WTC11 (cell line): ENCODE measurements around the gene ROBO1. TPM values are rescaled to one million over a fixed set of nuclear protein-coding genes. Genes with fewer than 3 reads are reported as not detected.
A peak's percentile ranks its signal among the peaks of the same experiment; 100 is the strongest.

ENCODE experiments used
- ATAC-seq: fragments of 200-7000 bp; cut with Tn5 transposase; 2 replicates; pipeline ENCODE4 v1.10.0; 2021; ENCODE audit warnings: mild to moderate bottlenecking, moderate library complexity
- CTCF ChIA-PET: fragments of 300-600 bp; sonication (Branson Sonifier 250); formaldehyde crosslinking; loops from one replicate; lab custom pipeline; 2021; ENCODE audit warnings: antibody characterized with exemption; lab: Charles Lee
- POLR2A ChIA-PET: fragments of 350-600 bp; sonication (Branson Sonifier 250); formaldehyde crosslinking; loops from one replicate; lab custom pipeline; 2021; ENCODE audit warnings: antibody characterized with exemption; lab: Charles Lee
- DNase-seq: peaks from one replicate; pipeline ENCODE4 v3.0.0; 2021; ENCODE audit warnings: low spot score
- H3K27ac Mint-ChIP-seq: 2 replicates; pipeline ENCODE4 v1.8.0; 2021; ENCODE audit warnings: mixed read lengths
- H3K27me3 Mint-ChIP-seq: 2 replicates; pipeline ENCODE4 v1.8.0; 2021; ENCODE audit warnings: low read depth, mild to moderate bottlenecking, moderate library complexity, mixed read lengths
- H3K36me3 Mint-ChIP-seq: 2 replicates; pipeline ENCODE4 v1.8.0; 2021; ENCODE audit warnings: mixed read lengths
- H3K4me1 Mint-ChIP-seq: 2 replicates; pipeline ENCODE4 v1.8.0; 2022; ENCODE audit warnings: mixed read lengths
- H3K4me3 Mint-ChIP-seq: 2 replicates; pipeline ENCODE4 v1.8.0; 2021; ENCODE audit warnings: mild to moderate bottlenecking, moderate library complexity, mixed read lengths
- H3K9me3 Mint-ChIP-seq: 2 replicates; pipeline ENCODE4 v1.8.0; 2021; ENCODE audit warnings: mixed read lengths
- ATF1 ChIP-seq: sonication (generic); formaldehyde crosslinking; IDR thresholded peaks from 2 replicates; pipeline ENCODE4 v1.8.1; 2023; ENCODE audit warnings: mild to moderate bottlenecking, moderate library complexity, missing genetic modification reagents
- EMX1 ChIP-seq: fragments of 250-450 bp; sonication (Bioruptor Pico); IDR thresholded peaks from 2 replicates; pipeline ENCODE4 v1.8.0; 2021; ENCODE audit warnings: mild to moderate bottlenecking
- ESRRA ChIP-seq: sonication (generic); formaldehyde crosslinking; IDR thresholded peaks from 2 replicates; pipeline ENCODE4 v1.8.1; 2022; ENCODE audit warnings: mild to moderate bottlenecking, missing genetic modification reagents, borderline replicate concordance
- GTF2I ChIP-seq: fragments of 250-450 bp; sonication (Bioruptor Pico); conservative IDR thresholded peaks from 2 replicates; pipeline ENCODE4 v1.4.0; 2021; ENCODE audit warnings: mild to moderate bottlenecking
- KAT7 ChIP-seq: sonication (generic); formaldehyde crosslinking; IDR thresholded peaks from 2 replicates; pipeline ENCODE4 v1.8.1; 2023; ENCODE audit warnings: missing genetic modification reagents, mild to moderate bottlenecking, borderline replicate concordance
- NR2C2 ChIP-seq: sonication (generic); formaldehyde crosslinking; IDR thresholded peaks from 2 replicates; pipeline ENCODE4 v1.8.0; 2022; ENCODE audit warnings: mild to moderate bottlenecking, missing genetic modification reagents
- PRRX2 ChIP-seq: fragments of 250-450 bp; sonication (Bioruptor Pico); IDR thresholded peaks from 2 replicates; pipeline ENCODE4 v1.8.0; 2021; ENCODE audit warnings: mild to moderate bottlenecking
- TP53 ChIP-seq: sonication (generic); formaldehyde crosslinking; IDR thresholded peaks from 2 replicates; pipeline ENCODE4 v1.8.1; 2023; ENCODE audit warnings: mild to moderate bottlenecking, missing genetic modification reagents
- ZNF317 ChIP-seq: sonication (generic); formaldehyde crosslinking; IDR thresholded peaks from 2 replicates; pipeline ENCODE4 v1.8.1; 2023; ENCODE audit warnings: low read depth, mild to moderate bottlenecking, moderate library complexity, missing genetic modification reagents, borderline replicate concordance
- ZNF396 ChIP-seq: fragments of 250-450 bp; sonication (Bioruptor Pico); IDR thresholded peaks from 2 replicates; pipeline ENCODE4 v1.8.0; 2021; ENCODE audit warnings: mild to moderate bottlenecking, moderate library complexity, borderline replicate concordance
- total RNA-seq: library from RNA; stranded (reverse); gene quantifications from 3 replicates; pipeline ENCODE4 v1.2.3, GENCODE V29; 2021
- TF ChIP-seq, protein P1 (sequence below): fragments of 200-600 bp; IDR thresholded peaks from 2 replicates; pipeline ENCODE4 v1.8.0; 2022; ENCODE audit warnings: antibody characterized with exemption
- TF ChIP-seq, protein P2 (sequence below): sonication (generic); formaldehyde crosslinking; IDR thresholded peaks from 2 replicates; pipeline ENCODE4 v1.8.0; 2023; ENCODE audit warnings: missing genetic modification reagents, mild to moderate bottlenecking, borderline replicate concordance
- TF ChIP-seq, protein P3 (sequence below): fragments of 250-450 bp; sonication (Bioruptor Pico); IDR thresholded peaks from 2 replicates; pipeline ENCODE4 v1.9.0; 2021; ENCODE audit warnings: mild to moderate bottlenecking
- TF ChIP-seq, protein P4 (sequence below): sonication (generic); formaldehyde crosslinking; IDR thresholded peaks from 2 replicates; pipeline ENCODE4 v1.8.0; 2022; ENCODE audit warnings: missing genetic modification reagents

Gene ROBO1
- total RNA-seq, 1 experiment from 2014 or later: 90.9 TPM

GRCh38 chr3:79361748-79362378 is 405.9 kb downstream of the ROBO1 start:
- DNase-seq (no peak), ATAC-seq (peak; percentile 57; the same call in 1 of the 2 replicates)
- H3K9me3 Mint-ChIP-seq: peaks cover 7% of the 10 kb centered on the region
- ChIA-PET POLR2A (interaction anchor here (0.7 kb wide), 1 partner anchor 207 kb away, joined by 3 read pairs; no protein-coding TSS in a partner anchor), CTCF (interaction anchor here (0.5 to 3.7 kb wide), 28 partner anchors 10 to 633 kb away, joined by 3 to 117 read pairs (median 3); no protein-coding TSS in a partner anchor)
- no peaks in the 10 kb centered on the region for H3K27me3 Mint-ChIP-seq
- peaks cover 4% of the 10 kb centered on the region; the same call in 1 of the 2 replicates for H3K36me3 Mint-ChIP-seq
- no peak overlapping the region for H3K27ac Mint-ChIP-seq
- H3K4me1 Mint-ChIP-seq: peaks cover 25% of the 10 kb centered on the region
- H3K4me3 Mint-ChIP-seq: no peak overlapping the region
- TF ChIP-seq, protein P1, sequence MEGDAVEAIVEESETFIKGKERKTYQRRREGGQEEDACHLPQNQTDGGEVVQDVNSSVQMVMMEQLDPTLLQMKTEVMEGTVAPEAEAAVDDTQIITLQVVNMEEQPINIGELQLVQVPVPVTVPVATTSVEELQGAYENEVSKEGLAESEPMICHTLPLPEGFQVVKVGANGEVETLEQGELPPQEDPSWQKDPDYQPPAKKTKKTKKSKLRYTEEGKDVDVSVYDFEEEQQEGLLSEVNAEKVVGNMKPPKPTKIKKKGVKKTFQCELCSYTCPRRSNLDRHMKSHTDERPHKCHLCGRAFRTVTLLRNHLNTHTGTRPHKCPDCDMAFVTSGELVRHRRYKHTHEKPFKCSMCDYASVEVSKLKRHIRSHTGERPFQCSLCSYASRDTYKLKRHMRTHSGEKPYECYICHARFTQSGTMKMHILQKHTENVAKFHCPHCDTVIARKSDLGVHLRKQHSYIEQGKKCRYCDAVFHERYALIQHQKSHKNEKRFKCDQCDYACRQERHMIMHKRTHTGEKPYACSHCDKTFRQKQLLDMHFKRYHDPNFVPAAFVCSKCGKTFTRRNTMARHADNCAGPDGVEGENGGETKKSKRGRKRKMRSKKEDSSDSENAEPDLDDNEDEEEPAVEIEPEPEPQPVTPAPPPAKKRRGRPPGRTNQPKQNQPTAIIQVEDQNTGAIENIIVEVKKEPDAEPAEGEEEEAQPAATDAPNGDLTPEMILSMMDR: peak; percentile 51
- TF ChIP-seq ZNF317: no peak

DNA sequence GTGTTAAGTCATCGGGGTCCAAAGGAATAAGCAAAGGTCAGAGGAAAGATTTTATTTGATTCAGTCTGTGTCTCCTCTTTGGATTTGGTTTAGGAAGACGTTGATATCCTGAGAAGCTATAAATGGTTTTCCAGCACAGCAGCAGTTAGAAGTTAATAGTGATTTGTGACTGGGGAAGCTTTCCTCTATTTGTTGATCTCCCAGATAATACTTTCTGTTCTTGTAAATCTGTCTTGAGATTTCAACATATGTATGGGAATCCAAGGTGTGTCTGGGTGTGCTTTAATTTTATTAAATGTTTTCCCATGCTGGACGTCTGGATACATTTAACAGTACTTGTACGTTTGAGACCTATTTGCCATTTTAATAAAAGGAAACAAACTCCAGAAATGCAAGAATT is 409.5 kb downstream of the ROBO1 start:
- H3K27ac Mint-ChIP-seq: no peak overlapping the region
- ChIA-PET CTCF (interaction anchor here (1.8 kb wide), 1 partner anchor 272 kb away, joined by 8 read pairs; no protein-coding TSS in a partner anchor), POLR2A (no interaction called here)
- peaks cover 5% of the 10 kb centered on the region; the same call in 1 of the 2 replicates for H3K9me3 Mint-ChIP-seq
- no peak for ATAC-seq
- no peak overlapping the region for H3K4me3 Mint-ChIP-seq
- H3K36me3 Mint-ChIP-seq: no peaks in the 10 kb centered on the region
- TF ChIP-seq NR2C2 (CRISPR knock-in tag): no peak
- TF ChIP-seq ATF1 (CRISPR knock-in tag): no peak
- TF ChIP-seq ESRRA (CRISPR knock-in tag): no peak
- no peak for TF ChIP-seq GTF2I (CRISPR knock-in tag)
- TF ChIP-seq, protein P2, sequence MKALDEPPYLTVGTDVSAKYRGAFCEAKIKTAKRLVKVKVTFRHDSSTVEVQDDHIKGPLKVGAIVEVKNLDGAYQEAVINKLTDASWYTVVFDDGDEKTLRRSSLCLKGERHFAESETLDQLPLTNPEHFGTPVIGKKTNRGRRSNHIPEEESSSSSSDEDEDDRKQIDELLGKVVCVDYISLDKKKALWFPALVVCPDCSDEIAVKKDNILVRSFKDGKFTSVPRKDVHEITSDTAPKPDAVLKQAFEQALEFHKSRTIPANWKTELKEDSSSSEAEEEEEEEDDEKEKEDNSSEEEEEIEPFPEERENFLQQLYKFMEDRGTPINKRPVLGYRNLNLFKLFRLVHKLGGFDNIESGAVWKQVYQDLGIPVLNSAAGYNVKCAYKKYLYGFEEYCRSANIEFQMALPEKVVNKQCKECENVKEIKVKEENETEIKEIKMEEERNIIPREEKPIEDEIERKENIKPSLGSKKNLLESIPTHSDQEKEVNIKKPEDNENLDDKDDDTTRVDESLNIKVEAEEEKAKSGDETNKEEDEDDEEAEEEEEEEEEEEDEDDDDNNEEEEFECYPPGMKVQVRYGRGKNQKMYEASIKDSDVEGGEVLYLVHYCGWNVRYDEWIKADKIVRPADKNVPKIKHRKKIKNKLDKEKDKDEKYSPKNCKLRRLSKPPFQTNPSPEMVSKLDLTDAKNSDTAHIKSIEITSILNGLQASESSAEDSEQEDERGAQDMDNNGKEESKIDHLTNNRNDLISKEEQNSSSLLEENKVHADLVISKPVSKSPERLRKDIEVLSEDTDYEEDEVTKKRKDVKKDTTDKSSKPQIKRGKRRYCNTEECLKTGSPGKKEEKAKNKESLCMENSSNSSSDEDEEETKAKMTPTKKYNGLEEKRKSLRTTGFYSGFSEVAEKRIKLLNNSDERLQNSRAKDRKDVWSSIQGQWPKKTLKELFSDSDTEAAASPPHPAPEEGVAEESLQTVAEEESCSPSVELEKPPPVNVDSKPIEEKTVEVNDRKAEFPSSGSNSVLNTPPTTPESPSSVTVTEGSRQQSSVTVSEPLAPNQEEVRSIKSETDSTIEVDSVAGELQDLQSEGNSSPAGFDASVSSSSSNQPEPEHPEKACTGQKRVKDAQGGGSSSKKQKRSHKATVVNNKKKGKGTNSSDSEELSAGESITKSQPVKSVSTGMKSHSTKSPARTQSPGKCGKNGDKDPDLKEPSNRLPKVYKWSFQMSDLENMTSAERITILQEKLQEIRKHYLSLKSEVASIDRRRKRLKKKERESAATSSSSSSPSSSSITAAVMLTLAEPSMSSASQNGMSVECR (CRISPR knock-in tag): no peak
- TF ChIP-seq, protein P3, sequence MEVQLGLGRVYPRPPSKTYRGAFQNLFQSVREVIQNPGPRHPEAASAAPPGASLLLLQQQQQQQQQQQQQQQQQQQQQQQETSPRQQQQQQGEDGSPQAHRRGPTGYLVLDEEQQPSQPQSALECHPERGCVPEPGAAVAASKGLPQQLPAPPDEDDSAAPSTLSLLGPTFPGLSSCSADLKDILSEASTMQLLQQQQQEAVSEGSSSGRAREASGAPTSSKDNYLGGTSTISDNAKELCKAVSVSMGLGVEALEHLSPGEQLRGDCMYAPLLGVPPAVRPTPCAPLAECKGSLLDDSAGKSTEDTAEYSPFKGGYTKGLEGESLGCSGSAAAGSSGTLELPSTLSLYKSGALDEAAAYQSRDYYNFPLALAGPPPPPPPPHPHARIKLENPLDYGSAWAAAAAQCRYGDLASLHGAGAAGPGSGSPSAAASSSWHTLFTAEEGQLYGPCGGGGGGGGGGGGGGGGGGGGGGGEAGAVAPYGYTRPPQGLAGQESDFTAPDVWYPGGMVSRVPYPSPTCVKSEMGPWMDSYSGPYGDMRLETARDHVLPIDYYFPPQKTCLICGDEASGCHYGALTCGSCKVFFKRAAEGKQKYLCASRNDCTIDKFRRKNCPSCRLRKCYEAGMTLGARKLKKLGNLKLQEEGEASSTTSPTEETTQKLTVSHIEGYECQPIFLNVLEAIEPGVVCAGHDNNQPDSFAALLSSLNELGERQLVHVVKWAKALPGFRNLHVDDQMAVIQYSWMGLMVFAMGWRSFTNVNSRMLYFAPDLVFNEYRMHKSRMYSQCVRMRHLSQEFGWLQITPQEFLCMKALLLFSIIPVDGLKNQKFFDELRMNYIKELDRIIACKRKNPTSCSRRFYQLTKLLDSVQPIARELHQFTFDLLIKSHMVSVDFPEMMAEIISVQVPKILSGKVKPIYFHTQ: no peak
- no peak for TF ChIP-seq ZNF396
- TF ChIP-seq TP53: no peak
- TF ChIP-seq, protein P4, sequence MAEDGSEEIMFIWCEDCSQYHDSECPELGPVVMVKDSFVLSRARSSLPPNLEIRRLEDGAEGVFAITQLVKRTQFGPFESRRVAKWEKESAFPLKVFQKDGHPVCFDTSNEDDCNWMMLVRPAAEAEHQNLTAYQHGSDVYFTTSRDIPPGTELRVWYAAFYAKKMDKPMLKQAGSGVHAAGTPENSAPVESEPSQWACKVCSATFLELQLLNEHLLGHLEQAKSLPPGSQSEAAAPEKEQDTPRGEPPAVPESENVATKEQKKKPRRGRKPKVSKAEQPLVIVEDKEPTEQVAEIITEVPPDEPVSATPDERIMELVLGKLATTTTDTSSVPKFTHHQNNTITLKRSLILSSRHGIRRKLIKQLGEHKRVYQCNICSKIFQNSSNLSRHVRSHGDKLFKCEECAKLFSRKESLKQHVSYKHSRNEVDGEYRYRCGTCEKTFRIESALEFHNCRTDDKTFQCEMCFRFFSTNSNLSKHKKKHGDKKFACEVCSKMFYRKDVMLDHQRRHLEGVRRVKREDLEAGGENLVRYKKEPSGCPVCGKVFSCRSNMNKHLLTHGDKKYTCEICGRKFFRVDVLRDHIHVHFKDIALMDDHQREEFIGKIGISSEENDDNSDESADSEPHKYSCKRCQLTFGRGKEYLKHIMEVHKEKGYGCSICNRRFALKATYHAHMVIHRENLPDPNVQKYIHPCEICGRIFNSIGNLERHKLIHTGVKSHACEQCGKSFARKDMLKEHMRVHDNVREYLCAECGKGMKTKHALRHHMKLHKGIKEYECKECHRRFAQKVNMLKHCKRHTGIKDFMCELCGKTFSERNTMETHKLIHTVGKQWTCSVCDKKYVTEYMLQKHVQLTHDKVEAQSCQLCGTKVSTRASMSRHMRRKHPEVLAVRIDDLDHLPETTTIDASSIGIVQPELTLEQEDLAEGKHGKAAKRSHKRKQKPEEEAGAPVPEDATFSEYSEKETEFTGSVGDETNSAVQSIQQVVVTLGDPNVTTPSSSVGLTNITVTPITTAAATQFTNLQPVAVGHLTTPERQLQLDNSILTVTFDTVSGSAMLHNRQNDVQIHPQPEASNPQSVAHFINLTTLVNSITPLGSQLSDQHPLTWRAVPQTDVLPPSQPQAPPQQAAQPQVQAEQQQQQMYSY (CRISPR knock-in tag): no peak
- no peak for TF ChIP-seq PRRX2 (CRISPR knock-in tag)
- no peak for TF ChIP-seq EMX1 (CRISPR knock-in tag)
- no peak for TF ChIP-seq KAT7 (CRISPR knock-in tag)
- H3K27me3 Mint-ChIP-seq: no peaks in the 10 kb centered on the region
- H3K4me1 Mint-ChIP-seq: peaks cover 28% of the 10 kb centered on the region
- no peak for DNase-seq
